Measurements from ENCODE around the gene NEURL3.
"Not testable (repeated sequence)": the region's sequence is repeated elsewhere in the genome, so short reads cannot be mapped to it uniquely, and the experiment has no call there.

NEURL3 gene

DNA sequence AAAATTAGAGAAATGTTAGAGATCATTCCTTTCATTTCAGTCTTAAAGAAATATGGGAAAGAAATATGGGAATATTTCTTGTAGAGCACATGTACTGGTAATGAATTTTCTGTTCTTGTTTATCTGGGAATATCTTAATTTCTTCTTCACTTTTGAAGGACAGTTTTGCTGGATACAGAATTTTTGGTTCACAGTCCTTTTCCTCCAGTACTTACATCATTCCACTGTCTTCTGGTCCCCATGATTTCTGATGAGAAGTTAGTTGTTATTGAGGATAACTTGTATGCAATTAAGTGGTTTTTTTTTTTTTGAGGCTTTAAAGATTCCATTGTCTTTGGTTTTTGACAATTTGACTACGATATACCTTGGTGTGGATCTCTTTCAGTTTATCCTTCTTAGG is 11.0 kb downstream of the NEURL3 start:
- no peak for DNase-seq (ENCODE audit: extremely low spot score, insufficient read length, low read depth)
- no peak for FAIRE-seq

DNA sequence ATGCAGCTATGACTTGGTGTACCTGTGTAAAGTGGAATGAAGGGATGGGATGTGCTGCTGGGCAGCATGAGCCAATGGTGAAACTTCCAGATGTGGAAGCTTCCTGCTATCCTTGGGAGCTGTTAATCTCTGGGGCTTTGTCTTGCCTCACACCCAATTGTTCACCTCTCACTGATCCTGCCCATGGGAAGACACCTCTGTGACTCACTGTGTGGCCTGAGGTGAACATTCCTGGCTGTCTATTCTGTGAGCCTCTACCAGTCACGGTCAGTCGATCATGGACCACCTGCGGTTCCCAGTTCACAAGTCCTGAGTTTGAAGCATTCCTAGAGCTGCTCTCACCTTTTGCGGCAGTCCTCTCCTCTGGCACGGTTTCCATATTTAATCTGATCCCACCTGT is 12.1 kb downstream of the NEURL3 start:
- DNase-seq (ENCODE audit: extremely low spot score, insufficient read length, low read depth) = no peak
- peak; percentile 53 for FAIRE-seq

DNA sequence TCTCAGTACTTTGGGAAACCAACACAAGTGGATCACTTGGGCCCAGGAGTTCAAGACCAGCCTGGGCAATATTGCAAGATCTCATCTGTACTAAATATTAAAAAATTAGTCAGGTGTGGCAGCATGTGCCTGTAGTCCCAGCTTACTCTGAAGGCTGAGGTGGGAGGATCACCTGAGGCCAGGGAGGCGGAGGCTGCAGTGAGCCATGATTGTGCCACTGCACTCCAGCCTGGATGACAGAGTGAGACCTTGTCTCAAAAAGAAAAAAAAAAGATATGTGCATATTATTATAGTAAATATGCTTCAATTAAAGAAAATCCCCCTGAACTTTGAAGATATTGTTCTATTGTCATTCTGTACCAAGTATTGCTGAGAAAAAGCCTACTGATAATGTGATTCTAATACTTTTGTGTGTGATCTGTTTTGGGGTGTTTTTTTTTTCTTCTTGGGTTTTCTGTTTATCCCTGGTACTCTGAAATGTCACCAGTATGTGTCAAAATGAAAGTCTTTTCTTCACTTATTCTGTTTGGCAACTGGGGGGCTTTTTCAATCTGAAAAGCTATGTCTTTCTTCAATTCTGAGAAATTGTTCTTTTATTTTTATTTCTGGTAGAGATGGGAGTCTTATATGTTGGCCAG is 13.2 kb downstream of the NEURL3 start:
- DNase-seq (ENCODE audit: extremely low spot score, insufficient read length, low read depth) (no peak), FAIRE-seq (no peak)

DNA sequence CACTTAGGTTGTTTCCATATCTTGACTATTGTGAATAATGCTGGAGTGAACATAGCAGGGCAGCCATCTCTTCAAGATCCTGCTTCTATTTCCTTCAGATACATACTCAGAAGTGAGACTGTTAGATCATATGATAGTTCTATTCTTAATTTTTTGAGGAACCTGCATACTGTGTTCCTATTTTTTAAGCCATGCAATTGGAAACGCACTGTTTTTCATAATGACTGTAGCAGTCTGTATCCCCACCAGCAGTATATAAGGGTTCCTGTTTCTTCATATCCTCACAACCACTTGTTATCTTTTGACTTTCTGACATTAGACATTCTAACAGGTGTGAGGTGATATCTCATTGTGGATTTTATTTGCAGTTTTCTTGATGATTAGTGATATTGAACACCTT is 15.5 kb downstream of the NEURL3 start:
- DNase-seq (ENCODE audit: extremely low spot score, insufficient read length, low read depth) (no peak), FAIRE-seq (no peak)

DNA sequence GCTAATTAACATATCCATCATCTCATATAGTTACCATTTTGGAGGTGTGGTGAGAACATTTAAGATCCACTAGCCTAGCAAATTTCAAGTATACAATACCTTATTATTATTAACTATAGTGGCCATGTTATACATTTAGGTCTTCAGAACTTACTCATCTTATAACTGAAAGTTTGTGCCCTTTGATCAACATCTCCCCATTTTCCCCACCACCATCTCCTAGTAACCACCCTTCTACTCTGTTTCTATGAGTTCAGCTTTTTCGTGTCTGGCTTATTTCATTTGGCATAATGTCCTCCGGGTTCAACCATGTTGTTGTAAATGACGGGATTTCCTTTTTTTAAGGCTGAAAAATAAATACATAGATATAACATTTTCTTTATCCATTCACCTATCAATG is 15.9 kb downstream of the NEURL3 start:
- DNase-seq (ENCODE audit: extremely low spot score, insufficient read length, low read depth) = no peak
- peak; percentile 53 for FAIRE-seq

DNA sequence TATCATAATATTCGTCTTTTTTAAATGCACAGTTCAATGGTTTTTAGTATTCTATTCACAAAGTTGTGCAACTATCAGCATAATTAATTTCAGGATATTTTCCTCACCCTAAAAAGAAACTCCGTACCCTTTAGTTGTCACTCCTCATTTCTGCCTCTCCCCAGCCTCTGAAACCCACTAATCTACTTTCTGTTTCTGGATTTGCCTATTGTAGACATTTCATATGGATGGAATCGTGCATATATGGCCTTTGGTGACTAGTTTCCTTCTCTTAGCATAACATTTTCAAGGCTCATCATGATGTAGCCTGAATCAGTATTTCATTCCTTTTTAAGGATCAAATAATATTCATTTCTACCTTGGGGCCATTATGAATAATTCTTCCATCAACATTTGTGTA is 18.5 kb downstream of the NEURL3 start:
- FAIRE-seq = no peak
- DNase-seq (ENCODE audit: extremely low spot score, insufficient read length, low read depth) = no peak

DNA sequence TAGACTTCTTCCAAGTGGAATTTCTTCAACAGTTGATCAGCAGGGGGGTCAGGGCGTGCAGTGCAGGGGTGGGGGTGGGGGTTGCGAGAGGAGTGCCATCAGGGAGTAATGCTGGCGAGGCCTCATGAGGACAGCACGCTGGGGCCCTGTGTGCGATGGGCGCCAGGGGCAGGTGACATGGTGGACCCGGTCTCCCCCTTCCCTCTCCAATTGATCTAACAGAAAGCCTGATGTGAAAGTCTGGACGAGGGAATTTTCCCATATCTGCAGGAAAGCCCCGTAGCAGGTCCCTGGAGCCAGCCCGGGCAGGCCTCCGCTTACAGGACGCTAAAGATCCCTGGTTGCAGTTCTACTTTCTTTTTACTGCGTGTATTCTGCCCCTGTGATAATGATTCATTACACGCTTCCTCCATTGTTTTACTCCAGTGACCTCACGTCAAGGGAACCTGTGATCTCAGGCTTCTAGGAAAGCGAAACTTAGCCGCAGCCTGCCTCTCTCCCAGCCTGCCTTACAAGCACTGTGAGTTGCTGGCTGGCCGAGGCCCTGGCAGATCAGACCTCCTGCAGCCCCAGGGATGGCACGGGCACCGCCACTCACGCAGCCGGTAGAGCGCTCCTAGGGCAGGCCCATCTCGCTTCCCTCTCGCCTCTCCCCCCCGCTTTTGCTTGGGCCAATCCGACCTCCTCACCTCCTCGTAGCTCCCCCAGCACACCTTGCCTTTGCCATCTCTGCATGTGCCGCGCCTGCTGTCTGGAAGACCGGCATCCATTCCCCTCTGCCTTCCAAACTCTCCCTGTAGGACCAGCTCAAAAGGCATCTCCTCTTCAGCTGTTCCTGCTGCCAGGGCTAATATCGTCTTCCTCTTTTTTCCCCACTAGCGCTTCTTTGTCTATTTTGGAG is 19.2 kb downstream of the NEURL3 start:
- FAIRE-seq (peak; percentile 99), DNase-seq (ENCODE audit: extremely low spot score, insufficient read length, low read depth) (peak; percentile 81)

DNA sequence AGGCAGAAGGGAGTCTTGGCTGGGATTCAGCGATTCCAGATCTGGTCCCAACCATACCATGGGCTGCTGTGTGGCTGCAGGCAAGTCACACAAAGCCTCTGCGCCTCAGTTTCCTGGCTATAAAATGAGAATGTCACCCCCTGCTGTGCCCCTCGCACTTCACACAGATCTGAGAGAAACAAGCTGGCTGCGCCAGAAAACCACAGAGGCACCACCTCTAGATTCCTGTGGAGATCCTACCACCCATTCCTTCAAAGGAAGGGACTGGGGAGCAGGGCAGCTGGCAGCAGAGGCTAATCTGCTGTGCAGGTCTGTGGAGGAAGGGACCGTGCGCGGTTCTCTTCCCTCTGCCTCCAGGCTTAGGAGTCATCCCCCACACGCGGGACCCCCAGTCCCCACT is 19.8 kb downstream of the NEURL3 start:
- FAIRE-seq (no peak), DNase-seq (ENCODE audit: extremely low spot score, insufficient read length, low read depth) (no peak)

DNA sequence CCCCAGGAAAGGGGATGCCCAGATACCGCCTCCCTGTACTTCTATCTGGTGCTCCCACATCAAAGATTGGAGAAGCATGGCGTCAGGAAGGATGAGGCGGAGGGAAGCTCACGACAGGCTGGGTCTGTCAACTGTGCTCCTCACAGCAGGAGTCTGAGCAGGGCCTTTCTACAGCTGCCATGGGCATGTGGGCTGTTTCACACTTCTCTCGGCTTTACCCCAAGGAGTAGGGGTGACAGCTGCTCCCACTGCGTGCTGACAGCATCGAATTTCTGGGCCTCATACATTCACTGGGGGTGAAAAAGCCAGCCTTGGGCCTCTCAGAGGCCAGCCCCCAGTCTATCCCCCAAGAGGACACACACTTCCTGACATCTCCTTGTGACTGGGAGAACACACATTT is 21.1 kb downstream of the NEURL3 start:
- no peak for DNase-seq (ENCODE audit: extremely low spot score, insufficient read length, low read depth)
- no peak for FAIRE-seq

DNA sequence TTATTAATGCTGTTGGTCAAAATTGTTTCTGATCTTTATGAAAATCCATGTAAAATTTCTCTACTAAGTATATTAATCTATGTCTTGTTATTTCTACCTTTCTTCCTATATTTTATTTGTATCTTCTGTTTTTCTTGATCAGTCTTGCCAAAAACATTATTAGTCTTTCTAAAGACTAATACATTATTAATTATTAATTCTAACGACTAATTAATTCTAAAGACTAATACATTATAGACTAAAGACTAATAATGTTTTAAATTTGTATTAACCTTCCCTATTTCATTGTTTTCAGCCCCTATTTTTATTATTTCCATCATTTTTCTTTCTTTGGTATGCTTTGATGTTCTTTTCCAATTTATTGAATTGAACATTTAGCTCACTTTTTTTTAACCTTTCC is 27.7 kb downstream of the NEURL3 start:
- FAIRE-seq (no peak), DNase-seq (ENCODE audit: extremely low spot score, insufficient read length, low read depth) (no peak)

DNA sequence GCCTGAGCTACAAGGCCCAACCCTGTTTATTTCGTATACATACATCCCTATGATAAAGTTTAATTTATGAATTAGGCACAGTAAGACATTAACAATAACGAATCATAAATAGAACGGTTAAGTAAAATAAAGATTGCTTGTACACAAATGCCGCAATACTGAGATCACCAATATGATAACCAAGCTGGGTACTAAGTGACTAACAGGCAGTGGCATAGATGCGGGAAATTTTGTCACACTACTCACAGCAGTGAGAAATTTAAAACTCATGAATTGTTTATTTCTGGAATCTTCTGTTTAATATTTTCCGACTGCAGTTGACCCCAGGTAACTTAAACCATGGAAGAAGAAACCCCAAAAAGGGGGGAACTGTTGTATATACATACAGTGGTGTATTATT is 33.4 kb downstream of the NEURL3 start:
- FAIRE-seq (no peak), DNase-seq (ENCODE audit: extremely low spot score, insufficient read length, low read depth) (no peak)

DNA sequence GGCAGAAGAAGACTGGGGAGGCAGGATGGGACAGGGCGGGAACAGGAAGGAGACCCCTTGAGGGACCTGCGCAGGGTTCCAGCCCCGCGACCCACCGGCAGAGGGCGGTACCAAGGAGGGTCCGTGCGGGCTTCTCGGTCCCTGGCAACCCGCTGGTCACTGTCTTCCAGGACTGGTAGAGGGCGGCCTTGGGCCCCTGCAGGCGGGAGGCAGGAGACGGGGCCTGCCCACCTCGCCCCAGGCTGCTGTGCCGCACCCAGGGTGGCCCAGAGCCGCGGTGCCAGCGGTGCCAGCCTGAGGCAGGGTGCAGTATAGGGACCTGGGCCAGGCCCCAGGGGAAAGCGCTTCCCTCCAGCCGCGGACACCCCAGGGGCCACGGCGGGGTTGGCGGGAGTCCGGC is 34.5 kb downstream of the NEURL3 start:
- DNase-seq (ENCODE audit: extremely low spot score, insufficient read length, low read depth) = peak; percentile 44
- FAIRE-seq = no peak

DNA sequence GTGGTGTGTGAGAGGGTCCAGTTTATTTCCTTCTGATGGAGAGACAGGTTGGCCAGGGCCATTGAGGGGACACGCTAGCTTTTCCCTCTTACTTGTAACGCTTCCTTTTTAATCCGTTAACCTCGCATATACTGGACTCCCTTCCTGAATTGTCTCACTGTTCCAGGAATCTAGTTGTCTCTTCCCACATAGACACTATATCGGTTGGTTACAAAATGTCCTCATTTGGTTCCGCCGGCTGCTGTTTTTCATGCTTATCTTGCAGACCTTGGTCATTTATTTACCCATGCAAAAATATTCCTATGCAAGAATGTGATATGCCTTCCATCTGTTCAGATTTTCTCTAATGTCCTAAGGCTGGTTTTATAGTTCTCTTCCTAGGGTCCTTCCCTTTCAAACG is 35.0 kb downstream of the NEURL3 start:
- DNase-seq (ENCODE audit: extremely low spot score, insufficient read length, low read depth) (no peak), FAIRE-seq (no peak)

DNA sequence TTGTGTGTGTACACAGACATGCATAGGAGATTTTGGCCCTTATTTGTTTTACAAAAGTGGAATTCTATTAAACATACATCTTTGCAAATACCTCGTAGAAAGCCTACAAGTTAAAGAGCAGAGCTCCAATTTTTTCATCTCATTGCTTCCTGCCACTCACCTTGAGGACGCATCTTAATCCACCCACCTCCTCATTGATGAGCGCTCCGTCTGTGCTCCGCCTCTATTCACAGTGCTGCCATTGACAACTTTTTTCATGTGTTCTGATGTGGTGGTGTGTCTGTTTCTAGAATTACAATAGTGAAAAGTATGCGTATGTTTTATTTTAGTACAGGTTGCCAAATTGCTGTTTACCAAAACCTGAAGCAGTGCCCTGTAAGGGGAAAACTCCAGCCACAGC is 36.3 kb downstream of the NEURL3 start:
- DNase-seq (ENCODE audit: extremely low spot score, insufficient read length, low read depth) = no peak
- FAIRE-seq = no peak

DNA sequence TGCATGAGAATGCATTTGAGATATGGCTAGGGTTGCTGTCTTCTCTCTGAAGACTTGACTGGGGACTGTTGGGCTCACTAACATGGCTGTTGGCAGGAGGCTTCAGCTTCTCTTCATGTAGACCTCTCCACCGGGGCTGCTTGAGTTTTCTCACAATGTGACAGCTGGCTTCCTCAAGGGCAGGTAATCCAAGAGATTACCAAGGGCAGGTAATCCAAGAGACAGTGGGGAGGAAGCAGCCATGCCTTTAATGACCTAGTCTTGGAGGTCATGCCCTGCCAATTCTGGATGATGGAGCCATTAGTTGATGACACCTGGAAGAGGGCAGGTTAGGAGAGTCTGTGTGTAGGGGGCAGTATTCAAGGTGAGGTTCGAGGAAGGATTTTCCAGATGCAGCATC is 40.5 kb downstream of the NEURL3 start:
- FAIRE-seq = no peak

DNA sequence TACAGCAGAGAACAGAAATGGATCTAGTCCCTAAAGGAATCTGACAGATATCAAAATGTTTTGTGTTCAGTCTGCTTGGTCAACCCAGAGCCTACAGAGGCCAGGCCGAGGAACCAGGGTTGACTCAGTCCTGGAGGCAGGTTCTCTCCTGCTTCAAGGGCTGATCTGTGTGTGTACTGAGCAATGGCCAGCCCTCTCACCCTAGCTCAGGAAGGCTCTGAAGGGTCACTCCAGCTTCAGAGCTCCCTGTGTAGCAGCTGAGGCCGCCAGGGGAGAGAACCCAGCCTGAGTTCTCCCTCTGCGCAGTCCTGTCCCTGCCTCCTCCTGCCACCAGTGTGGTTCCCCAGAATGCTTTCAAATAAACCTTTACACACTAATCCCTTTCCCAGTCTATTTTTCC is 41.1 kb downstream of the NEURL3 start:
- FAIRE-seq = no peak

More for the DNA sequence above, 40.5 kb downstream of the NEURL3 start:
- no peak for DNase-seq (ENCODE audit: extremely low spot score, insufficient read length, low read depth)

DNA sequence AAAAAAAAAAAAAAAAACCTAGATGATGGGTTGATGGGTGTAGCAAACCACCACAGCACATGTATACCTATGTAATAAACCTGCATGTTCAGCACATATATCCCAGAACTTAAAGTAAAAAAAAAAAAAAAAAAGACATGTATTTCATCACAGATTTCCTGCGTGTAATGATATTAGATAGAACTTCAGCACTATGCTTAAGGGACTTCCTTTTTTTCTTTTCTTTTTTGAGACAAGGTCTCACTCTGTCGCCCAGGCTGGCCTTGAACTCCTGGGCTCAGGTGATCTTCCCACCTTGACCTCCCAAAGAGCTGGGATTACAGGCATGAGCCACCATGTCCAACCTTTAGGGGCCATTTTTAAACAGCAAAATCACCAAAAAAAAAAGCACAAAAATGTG is 42.0 kb downstream of the NEURL3 start:
- no peak for DNase-seq (ENCODE audit: extremely low spot score, insufficient read length, low read depth)
- no peak for FAIRE-seq

More for the DNA sequence above, 41.1 kb downstream of the NEURL3 start:
- DNase-seq (ENCODE audit: extremely low spot score, insufficient read length, low read depth) = no peak

DNA sequence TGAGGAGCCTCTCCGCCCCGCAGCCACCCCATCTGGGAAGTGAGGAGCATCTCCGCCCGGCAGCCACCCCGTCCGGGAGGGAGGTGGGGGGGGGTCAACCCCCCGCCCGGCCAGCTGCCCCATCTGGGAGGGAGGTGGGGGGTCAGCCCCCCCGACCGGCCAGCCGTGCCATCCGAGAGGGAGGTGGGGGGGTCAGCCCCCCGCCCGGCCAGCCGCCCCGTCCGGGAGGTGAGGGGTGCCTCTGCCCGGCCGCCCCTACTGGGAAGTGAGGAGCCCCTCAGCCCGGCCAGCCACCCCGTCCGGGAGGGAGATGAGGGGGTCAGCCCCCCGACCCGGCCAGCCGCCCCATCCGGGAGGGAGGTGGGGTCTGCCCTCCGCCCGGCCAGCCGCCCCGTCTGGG is 43.5 kb downstream of the NEURL3 start:
- FAIRE-seq; DNase-seq (ENCODE audit: extremely low spot score, insufficient read length, low read depth): not testable (repeated sequence)

DNA sequence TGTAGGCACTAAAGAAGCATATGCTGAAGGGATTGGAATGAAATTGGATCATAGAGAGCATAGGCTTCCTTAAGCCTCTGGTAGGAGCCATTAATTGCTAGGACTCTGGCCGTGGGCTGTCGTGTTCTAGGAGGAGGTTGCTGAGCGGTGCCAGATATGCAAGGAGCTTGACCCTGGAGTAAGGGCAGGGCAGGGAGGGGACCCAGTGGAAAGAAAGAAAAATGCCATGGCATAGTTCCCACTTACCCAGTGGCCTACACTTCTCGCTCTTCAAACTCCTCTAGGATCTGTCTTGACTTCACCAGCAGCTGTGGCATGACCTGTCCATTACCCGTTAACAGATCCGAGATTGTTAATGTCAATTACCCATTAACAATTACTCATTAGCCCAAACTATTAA is 53.1 kb downstream of the NEURL3 start:
- DNase-seq (ENCODE audit: extremely low spot score, insufficient read length, low read depth) (no peak), FAIRE-seq (no peak)

DNA sequence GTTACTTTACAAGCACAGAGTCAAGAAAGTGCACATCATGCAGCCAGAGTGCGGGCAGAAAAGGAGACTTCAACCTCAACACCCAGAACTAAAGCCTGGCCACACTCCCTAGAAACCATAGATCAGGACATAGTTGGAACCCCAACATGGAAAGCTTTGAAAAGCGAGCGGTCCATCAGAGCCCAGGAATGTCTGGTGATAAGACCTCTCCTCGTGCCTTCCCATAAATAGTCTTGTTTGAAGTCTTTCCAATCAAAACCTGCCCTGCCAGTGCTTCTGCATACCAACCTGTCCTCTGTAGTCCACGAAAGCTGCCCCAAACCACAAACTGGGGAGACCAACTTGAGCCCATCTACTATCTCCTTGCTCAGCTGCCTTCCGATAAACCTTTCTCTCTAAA is 55.5 kb downstream of the NEURL3 start:
- no peak for FAIRE-seq
- DNase-seq (ENCODE audit: extremely low spot score, insufficient read length, low read depth) = no peak

DNA sequence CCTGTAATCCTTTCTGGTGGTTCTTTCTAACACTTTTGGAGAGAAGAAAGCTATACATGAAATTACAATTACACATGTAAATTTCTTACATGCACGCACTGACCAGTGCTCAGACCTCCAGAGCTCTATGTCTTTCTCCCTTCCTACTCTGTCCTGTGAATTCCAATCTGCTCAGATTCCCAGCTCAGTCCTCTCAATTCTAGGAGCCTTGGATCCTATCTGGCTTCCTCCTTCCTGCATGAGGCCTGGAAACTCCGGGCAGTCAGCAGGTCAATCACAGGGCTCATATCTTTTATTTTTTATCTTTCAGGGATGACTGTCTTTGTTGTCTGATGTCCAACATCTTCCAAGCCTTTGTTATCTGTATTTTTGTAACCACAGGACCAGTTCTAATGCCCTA is 56.0 kb downstream of the NEURL3 start:
- FAIRE-seq (no peak), DNase-seq (ENCODE audit: extremely low spot score, insufficient read length, low read depth) (no peak)

DNA sequence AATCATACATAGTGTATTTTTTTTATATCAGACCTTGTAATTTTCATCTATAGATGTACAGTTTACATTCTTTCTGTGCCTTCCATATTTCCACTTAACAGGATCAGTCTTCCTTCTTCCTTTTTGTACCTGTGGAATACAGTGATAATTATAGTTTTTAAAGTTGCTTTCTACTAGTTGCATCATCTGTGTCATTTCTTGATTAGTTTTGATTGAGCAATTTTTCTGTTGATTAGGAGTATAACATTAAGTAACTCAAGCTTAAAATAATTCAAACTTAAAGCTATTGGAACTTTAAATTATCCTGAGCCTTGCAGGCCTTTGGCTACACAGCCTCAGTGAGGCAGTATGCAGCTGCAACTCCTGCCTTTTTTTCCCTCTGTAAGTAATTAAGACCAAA is 57.4 kb downstream of the NEURL3 start:
- no peak for FAIRE-seq
- DNase-seq (ENCODE audit: extremely low spot score, insufficient read length, low read depth) = no peak

Measured in GM18507 (cell line).